ENCODE data around the gene NOPCHAP1.

Gene NOPCHAP1

GRCh38 chr12:105025890-105026289, 39.8 kb downstream of the NOPCHAP1 start:
- DNase-seq = no peak

- DNase-seq = no peak
Observed at GRCh38 chr12:105026411-105026810, 40.3 kb downstream of the NOPCHAP1 start.

GRCh38 chr12:105030820-105031807, 45.0 kb downstream of the NOPCHAP1 start:
- DNase-seq = no peak

DNA sequence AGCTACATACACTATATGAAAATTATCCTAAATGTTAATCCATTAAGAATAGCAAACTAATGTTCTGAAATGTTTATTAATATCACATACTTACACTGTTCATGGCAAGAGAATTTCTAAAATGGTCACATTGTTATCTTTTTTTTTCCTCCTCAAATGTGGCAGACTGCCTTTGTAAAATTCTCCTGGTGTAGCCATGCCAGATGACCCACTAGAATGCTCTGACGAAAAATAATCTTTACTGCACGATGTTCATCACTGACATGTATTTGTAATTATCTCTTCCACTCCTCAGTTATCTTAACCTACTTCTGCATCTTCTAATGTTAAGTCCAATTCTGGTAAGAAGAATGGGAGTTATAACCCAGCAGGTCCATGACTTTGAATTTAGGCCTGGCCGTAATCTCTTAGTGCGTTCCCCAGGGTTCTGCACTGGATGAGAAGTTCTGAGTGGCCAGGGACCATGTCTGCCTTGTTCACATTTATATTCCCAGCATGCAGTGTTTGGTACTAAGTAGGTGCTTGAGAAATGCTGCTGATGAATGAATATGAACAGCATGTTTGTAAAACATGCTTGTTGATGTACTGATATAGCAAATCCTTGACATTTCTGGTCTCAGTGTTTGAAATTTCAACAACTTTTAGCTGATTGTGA, 46.7 kb downstream of the NOPCHAP1 start:
- no peak for DNase-seq

DNA sequence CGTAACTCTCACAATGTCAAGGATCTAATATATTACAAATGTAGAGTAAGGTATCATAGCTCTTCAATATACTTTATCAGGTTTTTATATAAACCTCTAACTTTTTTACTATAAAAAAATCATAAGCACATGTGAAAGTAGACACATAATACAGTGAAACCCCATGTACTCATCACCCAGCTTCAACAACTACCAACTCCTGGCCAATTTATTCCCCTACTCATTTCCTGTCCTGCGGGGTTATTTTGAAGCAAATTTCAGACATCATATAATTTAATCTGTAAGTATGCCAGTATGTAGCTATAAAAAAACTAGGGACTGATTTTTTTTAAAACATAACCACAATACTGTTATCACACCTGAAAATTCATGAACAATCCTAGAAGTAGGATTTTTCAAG, 47.7 kb downstream of the NOPCHAP1 start:
- no peak for DNase-seq
